ENCODE data around the gene TMTC2. TPM values are rescaled to one million over a fixed set of nuclear protein-coding genes. Genes with fewer than 3 reads are reported as not detected.

The TMTC2 gene
- total RNA-seq, 2 experiments from 2014 or later = 1.8 to 2.1 TPM

GRCh38 chr12:83008703-83009102, 322.0 kb downstream of the TMTC2 start:
- H3K4me3 ChIP-seq (ENCODE audit: low read length) = no peak overlapping the region
- H3K4me1 ChIP-seq (ENCODE audit: insufficient read depth, low read length) = no peaks in the 10 kb centered on the region
- Mint-ChIP-seq H3K27me3 (no peaks in the 10 kb centered on the region), H3K4me1 (ENCODE audit: low read depth) (no peaks in the 10 kb centered on the region), H3K4me3 (no peak overlapping the region), H3K36me3 (ENCODE audit: low read depth) (peaks cover 19% of the 10 kb centered on the region), H3K27ac (no peak overlapping the region), H3K9me3 (peaks cover 18% of the 10 kb centered on the region)
- no peaks in the 10 kb centered on the region for H3K27me3 ChIP-seq (ENCODE audit: control insufficient read depth in 1 of 2, insufficient read depth in 2 of 2, low read length in 2 of 2)
- no peak for TF ChIP-seq CTCF (IDR thresholded peaks at IDR 0.05)
- H3K27ac ChIP-seq (ENCODE audit: low read depth in 1 of 2, low read length in 2 of 2) = no peak overlapping the region
- H3K9me3 ChIP-seq (ENCODE audit: control insufficient read depth in 1 of 2, insufficient read depth in 1 of 2, low read length in 2 of 2) = peaks cover 7 to 14% of the 10 kb centered on the region in 2 experiments
- DNase-seq = no peak
- ChIA-PET CTCF (no interaction called here), POLR2A (no interaction called here)
- ATAC-seq (ENCODE audit: poor library complexity) = no peak
- intact Hi-C loops (cut with DNase I, micrococcal nuclease) = no loop called here
- no peaks in the 10 kb centered on the region for H3K36me3 ChIP-seq (ENCODE audit: insufficient read depth, low read length)

GRCh38 chr12:83010169-83010804, 323.6 kb downstream of the TMTC2 start:
- H3K9me3 Mint-ChIP-seq = peaks cover 18% of the 10 kb centered on the region
- no peak for TF ChIP-seq CTCF (IDR thresholded peaks at IDR 0.05)
- H3K4me1 Mint-ChIP-seq (ENCODE audit: low read depth) = no peaks in the 10 kb centered on the region
- peaks cover 19% of the 10 kb centered on the region for H3K36me3 Mint-ChIP-seq (ENCODE audit: low read depth)
- no peak overlapping the region for H3K4me3 Mint-ChIP-seq
- H3K9me3 ChIP-seq (ENCODE audit: control insufficient read depth in 1 of 2, insufficient read depth in 1 of 2, low read length in 2 of 2) = peaks cover 7 to 14% of the 10 kb centered on the region in 2 experiments
- intact Hi-C loops (cut with DNase I, micrococcal nuclease) = no loop called here
- H3K36me3 ChIP-seq (ENCODE audit: insufficient read depth, low read length) = no peaks in the 10 kb centered on the region
- ChIA-PET POLR2A (no interaction called here), CTCF (no interaction called here)
- H3K27me3 ChIP-seq (ENCODE audit: control insufficient read depth in 1 of 2, insufficient read depth in 2 of 2, low read length in 2 of 2) = no peaks in the 10 kb centered on the region
- ATAC-seq (ENCODE audit: poor library complexity) (no peak), DNase-seq (no peak)
- no peaks in the 10 kb centered on the region for H3K4me1 ChIP-seq (ENCODE audit: insufficient read depth, low read length)
- no peak overlapping the region for H3K4me3 ChIP-seq (ENCODE audit: low read length)
- no peak overlapping the region for H3K27ac ChIP-seq (ENCODE audit: low read depth in 1 of 2, low read length in 2 of 2)
- H3K27ac Mint-ChIP-seq = no peak overlapping the region
- no peaks in the 10 kb centered on the region for H3K27me3 Mint-ChIP-seq

GRCh38 chr12:83015390-83016217, 328.9 kb downstream of the TMTC2 start:
- Mint-ChIP-seq H3K27ac (no peak overlapping the region), H3K4me3 (no peak overlapping the region), H3K4me1 (ENCODE audit: low read depth) (no peaks in the 10 kb centered on the region), H3K27me3 (no peaks in the 10 kb centered on the region), H3K36me3 (ENCODE audit: low read depth) (peaks cover 5% of the 10 kb centered on the region), H3K9me3 (peaks cover 2% of the 10 kb centered on the region)
- DNase-seq (no peak), ATAC-seq (ENCODE audit: poor library complexity) (no peak)
- no peak overlapping the region for H3K27ac ChIP-seq (ENCODE audit: low read depth in 1 of 2, low read length in 2 of 2)
- intact Hi-C loops (cut with DNase I, micrococcal nuclease) = no loop called here
- H3K36me3 ChIP-seq (ENCODE audit: insufficient read depth, low read length) = no peaks in the 10 kb centered on the region
- TF ChIP-seq CTCF (IDR thresholded peaks at IDR 0.05) = no peak
- CTCF ChIA-PET = no interaction called here
- POLR2A ChIA-PET = no interaction called here
- H3K4me1 ChIP-seq (ENCODE audit: insufficient read depth, low read length) = no peaks in the 10 kb centered on the region
- no peaks in the 10 kb centered on the region for H3K27me3 ChIP-seq (ENCODE audit: control insufficient read depth in 1 of 2, insufficient read depth in 2 of 2, low read length in 2 of 2)
- no peaks in the 10 kb centered on the region for H3K9me3 ChIP-seq (ENCODE audit: control insufficient read depth in 1 of 2, insufficient read depth in 1 of 2, low read length in 2 of 2)
- no peak overlapping the region for H3K4me3 ChIP-seq (ENCODE audit: low read length)

All from CD4-positive, alpha-beta T cell (primary cell).